ENCODE measurements around the gene CCDC9B. TPM values are rescaled to one million over a fixed set of nuclear protein-coding genes. Genes with fewer than 3 reads are reported as not detected.

CCDC9B gene
- total RNA-seq, 1 donor from 2014 or later = 72.5 TPM

DNA sequence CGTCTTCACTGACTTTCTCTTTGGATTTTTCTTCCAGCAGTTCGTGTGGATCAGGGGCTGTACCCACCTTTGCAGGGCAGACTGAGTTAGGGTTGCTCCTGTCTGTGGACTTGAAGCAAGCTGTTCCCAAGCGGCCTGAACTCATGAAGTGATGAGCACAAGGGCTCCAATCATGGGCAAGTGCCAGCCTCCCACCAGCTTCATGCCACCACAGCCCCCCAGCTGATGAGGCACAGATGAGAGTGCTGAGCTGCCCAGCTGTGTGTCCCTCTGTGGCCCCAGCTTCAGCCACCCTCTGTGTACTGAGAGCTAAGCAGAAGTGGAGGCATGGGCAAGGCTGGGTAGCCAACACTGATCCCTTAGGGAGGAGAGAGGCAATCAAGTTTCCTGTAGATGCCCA, 29.7 kb downstream of the CCDC9B start:
- H3K4me3 ChIP-seq = no peak overlapping the region
- no peaks in the 10 kb centered on the region for H3K27me3 ChIP-seq
- TF ChIP-seq, protein P1, sequence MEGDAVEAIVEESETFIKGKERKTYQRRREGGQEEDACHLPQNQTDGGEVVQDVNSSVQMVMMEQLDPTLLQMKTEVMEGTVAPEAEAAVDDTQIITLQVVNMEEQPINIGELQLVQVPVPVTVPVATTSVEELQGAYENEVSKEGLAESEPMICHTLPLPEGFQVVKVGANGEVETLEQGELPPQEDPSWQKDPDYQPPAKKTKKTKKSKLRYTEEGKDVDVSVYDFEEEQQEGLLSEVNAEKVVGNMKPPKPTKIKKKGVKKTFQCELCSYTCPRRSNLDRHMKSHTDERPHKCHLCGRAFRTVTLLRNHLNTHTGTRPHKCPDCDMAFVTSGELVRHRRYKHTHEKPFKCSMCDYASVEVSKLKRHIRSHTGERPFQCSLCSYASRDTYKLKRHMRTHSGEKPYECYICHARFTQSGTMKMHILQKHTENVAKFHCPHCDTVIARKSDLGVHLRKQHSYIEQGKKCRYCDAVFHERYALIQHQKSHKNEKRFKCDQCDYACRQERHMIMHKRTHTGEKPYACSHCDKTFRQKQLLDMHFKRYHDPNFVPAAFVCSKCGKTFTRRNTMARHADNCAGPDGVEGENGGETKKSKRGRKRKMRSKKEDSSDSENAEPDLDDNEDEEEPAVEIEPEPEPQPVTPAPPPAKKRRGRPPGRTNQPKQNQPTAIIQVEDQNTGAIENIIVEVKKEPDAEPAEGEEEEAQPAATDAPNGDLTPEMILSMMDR (IDR thresholded peaks at IDR 0.05) = no peak
- ATAC-seq = no peak
- no peaks in the 10 kb centered on the region for H3K36me3 ChIP-seq
- no peak overlapping the region for H3K27ac ChIP-seq
- H3K4me1 ChIP-seq = peaks cover 25% of the 10 kb centered on the region
- peak; percentile 40 for DNase-seq
- intact Hi-C loops (cut with DNase I) = no loop called here
- no peaks in the 10 kb centered on the region for H3K9me3 ChIP-seq

- Histone ChIP-seq H3K36me3 (no peaks in the 10 kb centered on the region), H3K27ac (no peak overlapping the region), H3K4me1 (peaks cover 29% of the 10 kb centered on the region), H3K4me3 (no peak overlapping the region), H3K9me3 (no peaks in the 10 kb centered on the region), H3K27me3 (no peaks in the 10 kb centered on the region)
- intact Hi-C loops (cut with DNase I) = no loop called here
- TF ChIP-seq, protein P1 (IDR thresholded peaks at IDR 0.05) = peak; percentile 71
- ATAC-seq = peak; percentile 63
- peak; percentile 80 for DNase-seq
Observed at GRCh38 chr15:40310001-40310959, 30.5 kb downstream of the CCDC9B start.

GRCh38 chr15:40309344-40309862, 31.3 kb downstream of the CCDC9B start:
- Histone ChIP-seq H3K4me3 (no peak overlapping the region), H3K27ac (no peak overlapping the region), H3K27me3 (no peaks in the 10 kb centered on the region), H3K9me3 (no peaks in the 10 kb centered on the region), H3K36me3 (no peaks in the 10 kb centered on the region), H3K4me1 (peaks cover 27% of the 10 kb centered on the region)
- DNase-seq = no peak
- ATAC-seq = no peak
- TF ChIP-seq, protein P1 (IDR thresholded peaks at IDR 0.05) = no peak
- intact Hi-C loops (cut with DNase I) = no loop called here

DNA sequence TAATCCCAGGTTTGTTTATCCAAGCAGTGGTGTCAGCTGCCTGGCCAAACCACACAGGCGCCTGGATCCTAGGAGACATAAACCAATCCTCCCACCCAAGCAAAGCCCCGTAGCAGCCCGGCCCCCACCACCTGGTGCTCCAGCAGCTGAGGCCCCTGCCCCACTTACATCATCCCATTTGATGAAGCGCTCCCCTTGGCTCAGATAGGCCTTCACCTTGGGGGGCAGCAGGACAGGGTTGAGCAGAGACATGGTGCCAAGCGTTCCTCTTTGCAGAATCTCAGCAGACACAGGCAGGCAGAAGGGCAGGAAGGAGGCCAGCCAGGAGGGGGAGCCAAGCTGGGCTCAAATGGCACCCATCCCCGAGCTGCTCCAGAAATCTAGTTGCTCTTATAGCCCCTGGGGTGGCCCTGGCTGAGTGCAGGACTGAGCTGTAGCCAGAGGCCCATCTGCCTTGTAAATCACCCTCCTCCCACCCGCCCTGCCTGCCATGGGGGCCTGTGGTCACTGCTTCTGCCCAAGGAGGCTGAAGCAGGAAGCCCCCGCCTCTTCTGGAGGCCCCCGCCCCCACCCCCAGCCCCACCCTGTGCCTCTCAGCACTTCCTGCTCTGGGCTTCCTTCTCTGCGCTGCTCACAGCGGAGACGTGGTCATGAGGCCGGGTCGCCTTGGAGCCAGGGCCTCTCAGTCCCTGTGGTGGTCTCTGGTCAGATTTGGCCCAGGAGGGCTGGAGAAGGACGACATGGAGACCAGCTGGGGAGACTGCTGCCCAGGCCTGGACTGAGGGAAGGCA, 33.1 kb downstream of the CCDC9B start, which contains the start of gene PLCB2:
TSS of gene PLCB2 (minus strand) at position 515 of the 791 bp plus-strand sequence. CDS start at position 252, 263 bp downstream.
- intact Hi-C loops (cut with DNase I) = no loop called here
- no peaks in the 10 kb centered on the region for H3K9me3 ChIP-seq
- peak within 1 kb of the TSS; percentile 78 for H3K27ac ChIP-seq
- DNase-seq (peak; percentile 81), ATAC-seq (peak; percentile 76)
- H3K27me3 ChIP-seq = no peaks in the 10 kb centered on the region
- TF ChIP-seq, protein P1 (IDR thresholded peaks at IDR 0.05) = peak; percentile 31
- H3K36me3 ChIP-seq = no peaks in the 10 kb centered on the region
- peak within 1 kb of the TSS; percentile 51 for H3K4me3 ChIP-seq
- H3K4me1 ChIP-seq = peaks cover 19% of the 10 kb centered on the region

DNA sequence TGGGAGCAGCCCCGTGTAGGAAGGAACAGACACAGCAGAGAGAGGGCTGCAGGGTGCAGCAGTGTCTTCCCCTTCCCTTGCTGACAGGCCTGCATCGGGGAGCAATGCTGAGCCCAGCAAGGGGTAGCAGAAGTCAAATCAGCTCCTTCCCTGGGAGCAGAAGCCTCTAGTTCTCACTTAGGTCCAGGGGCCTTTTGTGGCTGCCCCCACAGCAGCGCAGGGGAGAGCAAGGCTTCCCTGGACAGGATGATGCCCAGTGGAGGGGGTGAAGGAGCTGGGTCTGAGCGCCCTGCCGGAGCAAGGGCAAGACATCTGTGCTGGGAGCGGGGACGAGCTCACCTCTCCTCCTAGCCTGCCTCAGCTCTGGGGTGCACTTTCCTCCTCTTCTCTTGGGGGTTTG, 33.8 kb downstream of the CCDC9B start:
- DNase-seq = peak; percentile 47
- Histone ChIP-seq H3K4me3 (peak overlapping the region; percentile 51), H3K9me3 (no peaks in the 10 kb centered on the region), H3K4me1 (peaks cover 19% of the 10 kb centered on the region), H3K27me3 (no peaks in the 10 kb centered on the region), H3K27ac (peak overlapping the region; percentile 58), H3K36me3 (no peaks in the 10 kb centered on the region)
- TF ChIP-seq, protein P1 (IDR thresholded peaks at IDR 0.05) = no peak
- intact Hi-C loops (cut with DNase I) = no loop called here
- ATAC-seq = peak; percentile 11
